ENCODE measurements around the gene RERE.
A peak's percentile ranks its signal among the peaks of the same experiment; 100 is the strongest.
"Not testable (repeated sequence)": the region's sequence is repeated elsewhere in the genome, so short reads cannot be mapped to it uniquely, and the experiment has no call there.

The RERE gene

DNA sequence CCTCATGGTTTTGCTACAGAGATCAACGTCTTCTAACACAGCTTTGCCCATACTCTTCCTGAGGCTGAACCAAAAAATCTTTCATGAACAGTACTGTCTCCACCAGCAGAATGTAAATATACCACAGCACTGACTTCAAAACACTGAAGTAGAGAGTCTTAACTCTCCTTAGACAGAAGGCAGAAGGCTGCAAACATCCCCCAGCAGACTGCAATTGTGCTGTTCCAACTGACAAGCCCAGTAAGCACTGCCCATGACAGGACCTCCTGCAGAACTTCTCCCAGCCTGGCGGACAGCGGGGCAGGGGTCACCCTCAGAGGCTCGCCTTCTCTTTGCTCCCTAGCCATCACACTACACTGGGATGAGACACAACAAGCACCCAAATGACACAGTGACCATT is 218.7 kb downstream of the RERE start:
- DNase-seq: no peak

DNA sequence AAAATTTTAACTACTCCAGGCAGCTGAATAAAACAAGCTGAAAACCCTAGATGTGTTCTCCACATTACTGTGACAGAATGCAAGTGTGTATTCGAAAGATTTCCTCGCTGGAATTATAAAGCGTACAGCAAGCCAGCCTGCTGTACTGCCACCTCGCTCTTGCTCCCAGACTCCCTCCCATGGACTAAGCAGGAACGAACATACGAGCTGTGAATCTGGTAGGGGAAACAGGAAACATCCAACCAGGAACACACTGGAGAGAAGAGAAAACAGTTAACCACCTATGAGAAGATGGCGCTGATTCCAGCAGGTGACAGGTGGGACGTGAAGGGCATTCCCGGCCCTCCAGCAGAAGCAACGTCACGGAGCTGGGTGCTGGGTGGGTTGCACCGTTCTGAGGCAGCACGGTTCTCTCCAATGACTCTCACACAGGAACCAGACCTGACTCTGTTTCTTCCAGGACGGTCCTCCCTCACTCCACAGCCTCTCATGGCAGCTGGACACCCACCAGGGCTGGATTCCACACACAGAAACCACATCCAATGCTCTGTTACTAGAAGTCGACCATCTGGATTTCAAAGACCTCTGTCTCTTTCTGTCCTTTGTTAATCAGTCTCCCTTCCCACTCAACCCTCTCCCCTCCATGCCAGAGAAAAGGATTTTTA is 219.2 kb downstream of the RERE start:
- no peak for DNase-seq

DNA sequence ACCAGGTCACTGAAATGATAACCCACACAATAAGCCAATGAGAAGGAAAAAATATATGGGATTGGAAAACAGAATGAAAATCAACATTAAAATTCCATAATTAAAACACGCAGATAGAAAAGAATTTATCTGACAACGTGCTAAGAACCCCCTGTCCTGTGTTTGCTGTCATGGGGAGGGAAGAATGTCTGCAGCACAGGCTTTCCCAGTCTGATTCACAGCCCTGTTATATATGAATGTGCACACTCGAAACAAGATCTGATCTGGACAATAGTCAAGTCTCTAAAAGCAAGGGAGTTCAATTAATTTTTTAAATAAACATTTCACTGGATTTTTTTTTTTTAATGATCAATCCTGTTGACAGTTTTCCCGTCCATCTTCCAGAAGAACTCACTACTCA is 220.0 kb downstream of the RERE start:
- DNase-seq: no peak

DNA sequence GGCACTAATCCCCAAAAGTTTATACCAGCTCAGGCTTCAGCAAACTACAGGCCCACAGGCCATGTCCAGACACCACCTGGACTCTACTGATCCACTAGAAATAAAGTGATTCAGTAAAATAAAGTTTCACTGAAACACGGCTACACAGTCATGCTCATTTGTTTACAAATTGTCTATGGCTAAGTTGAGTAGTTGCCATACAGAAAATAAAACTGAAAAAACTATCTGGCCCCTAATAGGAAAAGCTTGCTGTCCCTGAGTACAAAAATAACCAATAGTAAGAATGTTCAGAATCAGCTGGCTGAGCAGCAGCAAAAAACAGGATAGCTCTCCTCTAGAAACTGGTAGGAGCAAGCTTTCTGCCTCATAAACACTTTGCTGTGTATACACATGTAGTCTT is 221.5 kb downstream of the RERE start:
- no peak for DNase-seq

DNA sequence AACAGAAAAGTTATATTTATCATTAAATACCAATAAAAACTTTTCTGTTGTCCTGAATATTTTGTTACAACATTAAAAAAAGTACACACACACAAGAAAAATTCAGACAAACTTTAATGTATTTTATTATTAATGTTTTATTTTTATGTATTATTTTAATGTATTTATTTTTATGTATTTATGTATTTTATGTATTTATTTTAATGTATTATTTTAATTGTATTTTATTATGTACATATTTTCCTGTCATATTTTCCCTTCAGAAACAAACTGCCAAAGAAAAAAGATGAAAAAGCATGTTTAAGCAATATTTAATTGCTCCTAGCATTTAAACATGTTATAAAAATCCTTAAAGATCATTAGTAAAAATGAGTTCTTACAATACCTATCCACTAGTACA is 222.1 kb downstream of the RERE start:
- no peak for DNase-seq

DNA sequence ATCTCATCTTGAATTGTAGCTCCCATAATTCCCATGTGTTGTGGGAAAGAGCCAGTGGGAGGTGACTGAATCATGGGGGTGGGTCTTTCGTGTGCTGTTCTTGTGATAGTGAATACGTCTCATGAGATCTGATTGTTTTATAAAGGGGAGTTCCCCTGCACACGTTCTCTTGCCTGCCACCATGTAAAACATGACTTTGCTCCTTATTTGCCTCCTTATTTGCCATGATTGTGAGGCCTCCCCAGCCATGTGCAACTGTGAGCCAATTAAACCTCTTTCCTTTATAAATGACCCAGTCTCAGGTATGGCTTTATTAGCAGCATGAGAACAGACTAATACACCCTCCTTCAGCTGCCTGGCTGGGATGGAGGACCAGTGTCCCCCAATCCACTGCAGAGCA is 224.1 kb downstream of the RERE start:
- DNase-seq: not testable (repeated sequence)

DNA sequence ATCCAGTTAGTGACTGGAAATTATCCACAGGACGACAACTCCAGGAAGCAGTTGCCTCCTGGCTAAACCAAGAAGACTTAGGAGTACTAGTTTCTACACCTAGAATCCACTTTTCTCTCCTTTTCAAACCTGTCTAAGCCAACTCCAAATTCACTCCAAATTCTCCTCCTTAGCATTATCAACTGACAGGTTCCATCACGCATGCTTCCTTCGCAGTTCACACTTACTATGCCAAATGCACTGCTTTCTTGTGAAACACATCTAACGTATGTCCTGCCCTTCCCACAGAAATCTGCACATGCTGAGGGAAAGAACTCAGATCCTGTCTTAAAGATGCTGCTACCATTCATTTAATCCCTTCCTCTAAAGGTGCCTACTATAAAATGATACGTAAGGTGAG is 225.9 kb downstream of the RERE start:
- no peak for DNase-seq

DNA sequence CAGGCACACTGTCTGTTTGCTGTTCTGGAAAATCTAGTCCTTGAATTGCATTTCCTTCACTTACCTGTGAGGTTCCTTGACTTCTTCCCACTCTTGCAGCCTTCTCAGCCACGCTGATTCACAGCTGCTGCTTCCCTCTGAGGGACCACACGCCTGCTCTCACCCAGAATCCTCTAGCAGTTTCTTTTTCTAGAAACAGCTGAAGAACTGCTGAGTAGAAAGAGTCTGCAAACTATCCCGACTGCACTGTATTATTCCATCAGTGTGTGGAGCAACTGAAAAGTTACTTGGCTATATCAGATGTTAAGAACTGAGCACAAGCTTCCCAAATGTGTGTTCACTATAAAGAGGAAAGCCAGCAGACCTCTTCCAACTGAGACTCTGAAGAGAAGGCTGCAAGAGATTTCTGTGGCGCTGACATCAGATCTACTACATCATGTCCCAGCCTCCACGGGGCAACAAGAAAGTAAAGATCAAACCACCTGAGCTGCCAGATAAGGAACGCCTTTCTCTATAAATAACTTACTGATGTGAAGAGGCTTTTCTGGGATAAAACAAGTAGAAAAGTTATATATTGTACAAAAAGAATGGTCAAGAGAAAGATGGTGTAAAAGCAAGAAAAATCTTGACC is 226.6 kb downstream of the RERE start:
- no peak for DNase-seq

DNA sequence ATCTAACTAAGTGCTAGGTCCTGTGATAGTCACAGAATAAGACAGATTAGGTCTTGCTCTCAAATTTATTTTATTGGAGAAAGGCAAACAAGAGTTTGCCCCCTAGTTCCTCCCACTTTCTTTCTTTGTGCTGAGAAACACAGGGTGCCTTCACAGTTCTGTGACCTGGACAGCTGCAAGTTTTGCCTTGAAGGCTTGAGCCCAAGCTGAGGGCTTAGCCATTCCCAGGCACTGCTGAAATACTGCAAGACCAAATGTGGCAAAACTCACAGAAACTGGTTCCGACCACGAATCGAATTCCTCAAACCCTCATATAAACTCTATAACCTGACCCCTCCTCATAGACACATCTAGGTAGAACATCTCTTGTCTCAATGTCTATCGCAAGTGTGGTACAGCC is 227.9 kb downstream of the RERE start:
- no peak for DNase-seq

DNA sequence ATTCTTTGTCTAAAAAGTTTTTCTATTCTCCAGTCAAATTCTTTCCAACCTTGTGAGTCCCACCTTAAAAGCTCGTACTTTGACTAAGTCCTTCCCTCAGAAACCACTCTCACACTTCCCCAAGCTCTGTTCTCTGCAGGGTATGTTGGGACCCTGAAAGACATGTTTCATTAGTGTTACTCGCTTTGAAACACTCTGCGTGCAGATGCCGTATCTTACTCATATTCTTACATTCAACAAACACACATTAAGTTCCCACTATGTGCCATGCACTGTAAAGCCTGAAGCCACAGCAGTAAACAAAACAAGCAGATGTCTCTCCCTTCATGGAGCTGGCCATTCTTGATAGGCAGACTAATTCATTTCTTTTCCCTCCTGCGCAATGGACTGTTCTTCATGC is 229.7 kb downstream of the RERE start:
- no peak for DNase-seq

DNA sequence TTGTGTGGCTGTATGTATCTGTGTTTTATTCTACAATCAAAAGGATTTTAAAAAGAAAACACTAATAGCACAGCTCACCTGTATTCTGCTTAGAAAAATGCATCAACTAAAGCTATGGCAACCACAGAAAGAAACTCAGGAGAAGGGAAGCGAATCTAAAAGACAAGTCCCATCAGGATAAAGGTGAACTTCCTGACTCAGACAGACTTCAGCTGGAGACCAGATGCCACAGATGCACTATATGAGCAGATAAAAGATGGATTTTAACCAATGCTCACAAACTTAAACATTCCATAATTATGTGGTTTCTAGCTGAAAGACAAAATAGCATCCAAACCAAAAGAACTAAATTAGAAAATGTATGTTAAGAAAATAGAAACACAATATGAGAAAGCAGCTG is 231.0 kb downstream of the RERE start:
- DNase-seq: no peak

DNA sequence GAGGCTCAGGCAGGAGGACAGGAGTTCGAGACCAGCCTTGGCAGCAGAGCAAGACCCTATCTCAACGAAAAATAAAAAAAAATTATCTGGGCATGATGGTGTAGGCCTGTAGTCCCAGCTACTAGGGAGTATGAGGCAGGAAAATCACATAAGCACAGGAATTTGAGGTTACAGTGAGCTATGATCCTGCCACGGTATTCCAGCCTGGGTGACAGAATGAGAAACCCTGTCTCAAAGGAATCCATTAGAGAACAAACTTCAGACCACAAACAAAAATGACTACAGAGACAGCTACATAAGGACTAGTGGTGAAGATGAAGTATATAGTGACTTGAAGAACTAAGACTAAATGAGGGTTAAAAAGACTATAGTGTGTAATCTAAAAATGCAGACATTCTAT is 233.1 kb downstream of the RERE start:
- no peak for DNase-seq

DNA sequence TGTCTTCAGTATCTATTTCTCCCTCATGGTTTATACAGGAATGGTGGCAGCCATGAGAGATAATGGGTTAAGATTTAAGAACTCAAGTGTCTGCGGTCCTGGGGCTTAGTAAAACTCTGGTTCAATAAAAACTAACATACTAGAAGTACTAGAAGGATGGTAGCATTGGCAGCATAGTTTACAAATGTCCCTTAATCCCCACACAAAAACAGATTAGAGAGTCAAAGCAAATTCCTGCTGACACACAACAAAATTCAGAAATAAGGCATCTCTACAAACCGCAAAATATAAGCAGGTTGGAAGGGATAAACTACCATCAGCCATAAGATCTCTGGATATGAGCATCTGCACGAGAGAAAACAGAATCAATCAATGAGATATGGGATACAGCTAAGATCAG is 234.4 kb downstream of the RERE start:
- no peak for DNase-seq

DNA sequence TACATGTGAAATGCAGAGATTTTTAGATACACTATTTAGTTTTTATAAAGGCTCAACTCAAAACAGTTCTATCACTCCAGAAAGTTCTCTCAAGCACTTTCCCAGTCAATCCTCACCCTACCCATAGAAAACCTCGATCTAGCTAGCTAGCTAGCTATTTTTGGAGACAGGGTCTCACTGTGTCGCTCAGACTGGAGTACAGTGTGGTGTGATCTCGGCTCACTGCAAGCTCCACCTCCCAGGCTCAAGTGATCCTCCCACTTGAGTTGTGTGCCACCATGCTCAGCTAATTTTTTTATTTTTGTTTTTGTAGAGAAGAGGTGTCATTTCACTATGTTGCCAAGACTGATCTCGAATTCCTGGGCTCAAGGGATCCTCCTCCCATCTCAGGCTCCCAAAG is 236.9 kb downstream of the RERE start:
- DNase-seq: no peak

DNA sequence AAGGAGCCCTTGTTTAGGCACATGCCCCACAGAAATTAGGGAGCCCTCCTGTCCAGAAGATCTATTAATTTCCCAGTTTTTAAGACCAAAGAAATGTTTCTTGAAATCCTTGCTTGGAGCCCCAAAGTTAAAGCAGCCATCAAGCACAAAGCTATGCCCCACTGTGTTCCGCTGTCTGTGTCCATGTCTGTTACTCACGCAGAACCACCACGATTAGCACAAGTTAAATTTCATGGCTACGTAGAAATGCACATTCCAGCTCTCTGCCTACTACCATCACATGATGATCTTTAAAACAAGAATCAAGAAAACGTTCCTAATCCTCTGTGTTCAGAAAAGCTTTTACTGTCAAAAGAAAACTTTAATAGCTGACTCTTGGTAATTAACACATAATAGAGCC is 238.5 kb downstream of the RERE start:
- no peak for DNase-seq

DNA sequence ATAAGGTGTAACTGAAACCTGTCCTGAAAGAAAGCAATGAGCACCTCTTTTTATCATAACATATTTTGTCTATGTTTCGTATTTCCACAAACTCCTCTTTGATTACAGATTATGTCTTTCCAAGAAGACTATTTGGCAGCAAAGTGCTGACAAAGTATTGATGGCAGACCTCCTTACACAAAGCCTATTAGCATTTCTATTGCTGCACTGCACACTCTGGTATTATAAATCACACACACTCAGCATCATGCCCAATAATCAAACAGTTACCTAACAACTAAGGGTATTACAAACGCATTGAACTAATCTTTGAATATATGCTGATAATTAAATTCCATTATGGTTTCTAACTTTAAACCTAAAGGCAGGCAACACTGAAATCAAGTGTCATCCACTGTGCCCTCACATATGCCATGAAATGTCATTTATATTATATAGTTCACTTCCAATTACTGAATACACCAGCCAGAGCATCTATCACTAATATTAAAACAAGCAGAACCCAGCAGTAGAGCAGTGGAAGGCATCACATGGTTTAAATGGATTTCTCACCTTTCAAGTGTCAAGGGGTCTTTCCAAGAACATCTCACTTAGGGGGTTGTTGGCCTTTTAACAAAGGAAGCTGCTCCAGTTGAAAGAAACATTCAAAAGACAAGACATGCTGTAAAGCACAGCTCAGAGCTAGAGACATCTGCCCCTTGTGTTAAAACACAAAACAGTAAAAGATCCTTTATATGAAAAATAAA is 239.1 kb downstream of the RERE start:
- no peak for DNase-seq

DNA sequence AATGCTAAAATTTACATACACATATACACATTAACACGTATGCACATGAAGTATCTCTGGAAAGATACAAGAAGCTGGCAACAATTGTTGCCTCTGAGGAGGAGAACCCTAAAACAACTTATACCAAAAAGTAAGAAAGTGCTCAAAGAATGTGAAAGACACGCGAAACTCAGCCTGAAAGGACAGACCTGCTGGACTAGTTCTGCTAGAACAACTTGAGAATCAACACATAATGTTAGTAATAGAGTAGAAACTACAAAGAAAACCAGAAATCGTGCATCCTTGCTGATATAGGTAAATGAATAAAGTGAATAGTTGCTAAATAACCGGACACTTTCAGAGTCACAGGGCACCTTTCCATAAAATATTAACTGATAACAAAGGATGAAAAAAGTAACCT is 242.5 kb downstream of the RERE start:
- DNase-seq: peak; percentile 18

DNA sequence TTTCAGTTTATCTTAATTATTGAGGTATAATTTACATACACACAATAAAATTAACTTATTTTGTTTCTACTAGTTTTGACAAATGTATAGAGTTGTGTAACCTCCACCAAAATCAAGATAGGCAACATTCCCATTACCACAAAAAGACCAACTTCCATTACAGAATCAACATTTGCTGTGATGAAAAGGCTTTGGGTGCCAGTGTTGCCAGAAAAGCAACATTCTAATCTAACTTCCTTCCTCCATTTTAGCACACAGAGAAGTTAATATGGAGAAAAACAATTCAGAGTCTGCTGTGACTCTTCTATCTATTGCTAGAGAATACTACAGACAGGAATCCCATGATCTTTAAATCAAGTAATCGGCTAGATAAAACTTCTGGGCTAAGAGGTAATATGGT is 245.3 kb downstream of the RERE start:
- DNase-seq: no peak

DNA sequence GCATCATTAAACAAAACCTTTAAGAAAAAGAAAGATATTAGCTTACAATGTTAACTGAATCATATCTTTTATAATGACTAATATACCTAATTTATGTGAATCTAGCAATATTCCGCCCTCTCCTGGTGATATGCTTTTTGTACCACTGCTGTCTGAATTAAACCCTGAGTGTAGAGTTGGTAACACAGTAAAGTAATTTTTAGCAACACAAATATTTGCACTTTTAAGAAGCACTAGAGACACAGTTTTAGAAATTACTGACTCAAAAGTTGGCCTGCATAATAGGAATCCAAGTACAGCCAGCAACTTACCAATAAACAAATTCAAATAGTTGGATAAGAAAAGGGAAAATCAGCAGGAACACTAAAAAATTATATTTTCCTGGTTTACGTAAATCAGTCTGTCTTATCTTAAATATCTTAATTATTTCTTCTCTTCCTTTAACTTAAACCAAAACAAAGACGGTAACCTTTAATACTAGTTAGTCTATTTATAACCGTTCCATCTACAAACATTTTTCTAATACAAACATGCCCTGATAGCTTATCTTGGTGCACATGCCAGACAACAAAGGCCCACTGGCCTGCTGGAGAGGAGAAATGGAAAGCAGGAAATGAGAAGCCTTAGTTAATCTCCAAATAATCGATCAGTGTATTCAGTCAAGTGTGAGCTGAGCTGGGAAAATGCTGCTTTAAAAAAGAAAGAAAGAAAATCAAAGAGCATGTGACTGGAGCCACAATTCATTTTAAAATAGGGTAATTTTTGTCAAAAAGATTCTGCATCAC is 246.0 kb downstream of the RERE start:
- DNase-seq: peak; percentile 11

DNA sequence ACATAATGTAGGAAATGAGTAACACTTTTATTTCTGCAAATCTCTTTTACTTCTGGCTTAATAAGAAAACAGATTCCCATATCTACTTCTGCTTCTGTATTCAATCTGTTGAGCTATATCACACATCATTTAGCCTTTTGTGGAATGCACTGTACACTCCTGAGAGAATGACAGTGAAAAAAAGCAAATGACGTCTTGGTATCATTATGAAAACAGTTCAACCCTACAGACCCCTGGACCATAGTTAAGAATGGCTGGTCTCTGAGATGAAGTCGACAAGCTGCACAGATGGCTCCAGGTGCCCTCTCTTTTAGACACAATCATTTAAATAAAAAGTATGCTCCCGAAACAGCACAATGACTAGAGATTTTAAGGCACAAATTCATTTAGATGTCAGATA is 247.0 kb downstream of the RERE start:
- DNase-seq: no peak

DNA sequence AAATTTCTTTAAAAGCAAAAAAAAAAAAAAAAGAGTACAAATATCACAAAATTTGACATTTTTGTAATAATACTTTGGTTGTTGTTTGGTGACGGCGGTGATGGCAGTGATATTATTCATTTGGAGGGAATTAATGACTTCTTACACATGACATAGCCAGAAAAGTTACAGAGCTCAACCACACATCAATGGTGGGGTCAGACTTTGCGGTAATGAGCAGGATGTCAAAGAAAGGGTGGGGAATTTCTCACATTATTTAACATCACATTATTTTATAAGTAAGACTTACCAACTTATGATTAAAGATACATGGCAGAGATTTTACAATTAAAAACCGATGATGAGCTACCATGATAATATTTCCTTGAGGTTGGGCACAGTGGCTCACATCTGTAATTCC is 248.2 kb downstream of the RERE start:
- no peak for DNase-seq

DNA sequence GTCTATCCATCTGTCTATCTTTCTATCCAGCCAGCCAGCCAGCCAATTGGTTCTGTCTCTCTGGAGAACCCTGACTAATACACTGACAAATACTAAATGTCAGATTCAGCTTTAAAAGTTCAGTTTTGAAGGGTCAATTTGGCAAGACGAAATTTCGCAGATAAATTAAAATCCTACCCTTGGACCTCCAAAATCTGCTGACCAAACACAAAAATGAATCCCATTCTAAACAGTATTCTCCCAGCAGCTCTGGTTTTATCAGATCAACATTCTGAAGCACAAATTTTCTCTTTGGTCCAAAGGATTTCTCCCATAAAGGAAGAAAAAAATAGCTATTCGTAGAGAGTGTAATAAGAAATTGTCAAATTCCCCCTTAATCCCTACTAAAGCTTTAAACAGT is 248.6 kb downstream of the RERE start:
- no peak for DNase-seq

DNA sequence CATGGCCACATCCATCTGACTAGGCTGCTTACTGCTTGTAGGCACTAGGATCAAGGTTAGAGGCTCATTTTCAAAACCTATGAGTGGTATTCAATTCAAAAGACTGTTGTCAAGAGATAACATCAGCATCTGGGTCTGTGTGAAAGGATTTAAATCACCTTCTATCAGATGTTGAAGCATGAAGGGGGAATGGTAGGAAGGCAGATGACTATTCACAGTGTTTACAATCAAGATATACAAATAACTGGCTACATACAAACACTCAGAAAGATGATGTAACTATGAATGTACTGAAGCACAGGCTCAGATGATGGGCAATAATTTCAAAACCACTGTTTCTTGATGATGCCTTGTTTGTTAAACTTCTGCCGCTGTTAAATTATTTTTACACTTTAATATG is 250.3 kb downstream of the RERE start:
- peak; percentile 52 for DNase-seq

DNA sequence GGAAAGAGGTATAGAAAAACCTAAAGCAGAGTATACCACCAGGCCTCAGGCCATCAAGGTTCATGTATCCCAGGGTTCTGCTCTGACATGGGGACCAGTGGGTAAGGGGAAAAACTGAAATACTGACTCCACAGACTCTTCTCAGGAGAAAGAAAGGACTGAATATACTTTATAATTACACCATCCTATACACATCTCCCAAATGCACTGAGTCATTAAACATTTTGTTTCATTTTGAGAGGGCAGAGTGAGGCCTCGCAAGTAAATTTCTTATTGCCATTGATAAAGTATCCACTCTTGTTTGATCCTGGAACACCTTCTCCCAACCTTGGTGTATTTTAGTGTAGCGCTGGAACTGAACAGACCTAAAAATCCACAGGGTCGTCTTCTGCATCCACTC is 251.6 kb downstream of the RERE start:
- no peak for DNase-seq
